Transverse colon (tissue), 3 donors: ENCODE measurements around the gene CCR8.

Source experiments
- CTCF ChIP-seq, 5 experiments: fragments of 200-600 bp in 3 of 5; fragments of 450-650 bp in 2 of 5; sonication (generic) in 3 of 5; IDR thresholded peaks; 1 replicate in 2 of 5; 2 replicates in 3 of 5; pipeline ENCODE4 v1.5.1; 2016 to 2017; ENCODE audit warnings: antibody characterized with exemption in 5 of 5, inconsistent platforms in 3 of 5, mild to moderate bottlenecking in 2 of 5, moderate library complexity in 1 of 5
- POLR2A ChIP-seq: fragments of 450-650 bp; IDR thresholded peaks from one replicate; pipeline ENCODE4 v1.6.1; 2016; ENCODE audit warnings: antibody characterized with exemption, mild to moderate bottlenecking, moderate library complexity

- TF ChIP-seq CTCF (IDR thresholded peaks at IDR 0.05) (no peak), POLR2A (no peak)
Measured at GRCh38 chr3:39318301-39318700, 11.2 kb upstream of the CCR8 start.
